Measurements from ENCODE around the gene NAPB. TPM values are rescaled to one million over a fixed set of nuclear protein-coding genes. Genes with fewer than 3 reads are reported as not detected.

Gene NAPB
- total and polyA plus RNA-seq, 10 of the 15 experiments (the other 5 are each of a cell fraction or from before 2014, with no cell fraction given): 2.1 to 15.9 (median 7.2) TPM

DNA sequence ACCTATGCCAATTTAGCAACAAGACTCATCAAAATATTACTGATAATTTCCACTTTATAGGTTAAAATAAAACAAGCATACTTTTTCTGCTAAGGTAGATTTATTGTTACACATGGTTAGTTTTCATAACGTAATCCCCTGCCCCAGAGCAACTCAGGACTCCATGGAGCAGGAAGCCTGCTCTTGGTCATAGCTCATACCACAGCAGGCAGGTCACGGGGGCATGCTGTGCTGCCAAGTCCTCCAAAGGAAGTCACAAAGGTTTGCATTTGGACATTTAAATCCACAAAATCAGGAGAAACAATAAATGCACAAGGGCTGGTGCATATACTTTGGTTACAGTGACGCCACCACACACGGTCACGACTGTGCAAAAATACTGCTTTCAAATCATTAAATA is 46.8 kb downstream of the NAPB start:
- TF ChIP-seq SMARCA5 (IDR thresholded peaks at IDR 0.05) (no peak), CREB1 (IDR thresholded peaks at IDR 0.05; ENCODE audit: low read depth) (no peak), NFXL1 (IDR thresholded peaks at IDR 0.05; ENCODE audit: borderline replicate concordance) (no peak), POU2F2 (IDR thresholded peaks at IDR 0.05; ENCODE audit: borderline replicate concordance, low read depth, low read length) (no peak), CHD2 (IDR thresholded peaks at IDR 0.05; ENCODE audit: borderline replicate concordance, low read depth, low read length) (no peak), SMAD5 (IDR thresholded peaks at IDR 0.05; ENCODE audit: low read depth) (no peak), FOS (IDR thresholded peaks at IDR 0.05; ENCODE audit: borderline replicate concordance, extremely low read depth, insufficient read length) (no peak), NR2C2 (IDR thresholded peaks at IDR 0.05; ENCODE audit: borderline replicate concordance, control insufficient read depth, insufficient read length, low read depth) (no peak), FOXM1 (IDR thresholded peaks at IDR 0.05; ENCODE audit: low read depth, low read length) (no peak), STAT1 (conservative IDR thresholded peaks at IDR 0.05) (no peak), SMAD1 (IDR thresholded peaks at IDR 0.05; ENCODE audit: low read depth, partially characterized antibody) (no peak), DPF2 (IDR thresholded peaks at IDR 0.05) (no peak), RCOR1 (conservative IDR thresholded peaks at IDR 0.05; ENCODE audit: low read depth, low read length) (no peak), RB1 (IDR thresholded peaks at IDR 0.05; ENCODE audit: borderline replicate concordance) (no peak), ZNF384 (IDR thresholded peaks at IDR 0.05; ENCODE audit: borderline replicate concordance, low read depth, low read length) (no peak), NRF1 (conservative IDR thresholded peaks at IDR 0.05; ENCODE audit: low read depth, low read length) (no peak), BCL11A (IDR thresholded peaks at IDR 0.05; ENCODE audit: low read depth, low read length) (no peak)
- TF ChIP-seq, protein P1, sequence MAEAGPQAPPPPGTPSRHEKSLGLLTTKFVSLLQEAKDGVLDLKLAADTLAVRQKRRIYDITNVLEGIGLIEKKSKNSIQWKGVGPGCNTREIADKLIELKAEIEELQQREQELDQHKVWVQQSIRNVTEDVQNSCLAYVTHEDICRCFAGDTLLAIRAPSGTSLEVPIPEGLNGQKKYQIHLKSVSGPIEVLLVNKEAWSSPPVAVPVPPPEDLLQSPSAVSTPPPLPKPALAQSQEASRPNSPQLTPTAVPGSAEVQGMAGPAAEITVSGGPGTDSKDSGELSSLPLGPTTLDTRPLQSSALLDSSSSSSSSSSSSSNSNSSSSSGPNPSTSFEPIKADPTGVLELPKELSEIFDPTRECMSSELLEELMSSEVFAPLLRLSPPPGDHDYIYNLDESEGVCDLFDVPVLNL (IDR thresholded peaks at IDR 0.05; ENCODE audit: low read depth, low read length): no peak
- TF ChIP-seq, protein P2, sequence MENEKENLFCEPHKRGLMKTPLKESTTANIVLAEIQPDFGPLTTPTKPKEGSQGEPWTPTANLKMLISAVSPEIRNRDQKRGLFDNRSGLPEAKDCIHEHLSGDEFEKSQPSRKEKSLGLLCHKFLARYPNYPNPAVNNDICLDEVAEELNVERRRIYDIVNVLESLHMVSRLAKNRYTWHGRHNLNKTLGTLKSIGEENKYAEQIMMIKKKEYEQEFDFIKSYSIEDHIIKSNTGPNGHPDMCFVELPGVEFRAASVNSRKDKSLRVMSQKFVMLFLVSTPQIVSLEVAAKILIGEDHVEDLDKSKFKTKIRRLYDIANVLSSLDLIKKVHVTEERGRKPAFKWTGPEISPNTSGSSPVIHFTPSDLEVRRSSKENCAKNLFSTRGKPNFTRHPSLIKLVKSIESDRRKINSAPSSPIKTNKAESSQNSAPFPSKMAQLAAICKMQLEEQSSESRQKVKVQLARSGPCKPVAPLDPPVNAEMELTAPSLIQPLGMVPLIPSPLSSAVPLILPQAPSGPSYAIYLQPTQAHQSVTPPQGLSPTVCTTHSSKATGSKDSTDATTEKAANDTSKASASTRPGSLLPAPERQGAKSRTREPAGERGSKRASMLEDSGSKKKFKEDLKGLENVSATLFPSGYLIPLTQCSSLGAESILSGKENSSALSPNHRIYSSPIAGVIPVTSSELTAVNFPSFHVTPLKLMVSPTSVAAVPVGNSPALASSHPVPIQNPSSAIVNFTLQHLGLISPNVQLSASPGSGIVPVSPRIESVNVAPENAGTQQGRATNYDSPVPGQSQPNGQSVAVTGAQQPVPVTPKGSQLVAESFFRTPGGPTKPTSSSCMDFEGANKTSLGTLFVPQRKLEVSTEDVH (IDR thresholded peaks at IDR 0.05; ENCODE audit: low read depth, partially characterized antibody): no peak
- TF ChIP-seq, protein P3, sequence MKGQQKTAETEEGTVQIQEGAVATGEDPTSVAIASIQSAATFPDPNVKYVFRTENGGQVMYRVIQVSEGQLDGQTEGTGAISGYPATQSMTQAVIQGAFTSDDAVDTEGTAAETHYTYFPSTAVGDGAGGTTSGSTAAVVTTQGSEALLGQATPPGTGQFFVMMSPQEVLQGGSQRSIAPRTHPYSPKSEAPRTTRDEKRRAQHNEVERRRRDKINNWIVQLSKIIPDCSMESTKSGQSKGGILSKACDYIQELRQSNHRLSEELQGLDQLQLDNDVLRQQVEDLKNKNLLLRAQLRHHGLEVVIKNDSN (IDR thresholded peaks at IDR 0.05; ENCODE audit: borderline replicate concordance, extremely low read length, insufficient read depth, low read depth, low read length): no peak

More for the DNA sequence above, 46.8 kb downstream of the NAPB start:
- Histone ChIP-seq H3K27me3 (replicated peaks in 1 of 2; ENCODE audit: control insufficient read depth in 2 of 2, insufficient read depth in 2 of 2, low read length in 1 of 2) (no peaks in the 10 kb centered on the region), H3K9me3 (replicated peaks; ENCODE audit: control insufficient read depth, insufficient read depth, low read length) (no peaks in the 10 kb centered on the region), H3K27ac (ENCODE audit: control insufficient read depth, insufficient read depth) (no peak overlapping the region), H3K4me2 (ENCODE audit: control insufficient read depth, insufficient read depth) (no peak overlapping the region), H3K36me3 (ENCODE audit: control insufficient read depth in 2 of 2, insufficient read depth in 2 of 2, low read length in 1 of 2) (peaks cover 13 to 38% of the 10 kb centered on the region in 2 experiments), H4K20me1 (ENCODE audit: control insufficient read depth, insufficient read depth) (no peaks in the 10 kb centered on the region), H3K79me2 (ENCODE audit: control insufficient read depth, insufficient read depth, low read length) (no peaks in the 10 kb centered on the region; the same call in 1 of the 2 replicates), H3K9ac (ENCODE audit: control insufficient read depth, insufficient read depth, low read length) (no peak overlapping the region), H3K4me3 (no peak overlapping the region), H2AFZ (ENCODE audit: control insufficient read depth, low read depth, low read length) (no peak overlapping the region), H3K4me1 (ENCODE audit: control insufficient read depth, insufficient read depth, low read length) (no peaks in the 10 kb centered on the region)
- SMC1A ChIA-PET (ENCODE audit: uncharacterized antibody, unreplicated experiment): interaction anchor here (0.8 to 1.3 kb wide), 2 partner anchors 10 to 32 kb away, joined by 3 read pairs; no protein-coding TSS in a partner anchor
- in situ Hi-C loops (cut with MboI): loop anchor here (25.0 kb wide), 2 partner anchors 1688 to 1888 kb away; partner anchors contain the start of gene ACSS1
- ATAC-seq (no peak), FAIRE-seq (no peak), DNase-seq (ENCODE audit: low read depth, low spot score) (no peak)
- 65% methylated on average over 5 of the region's 5 CpGs for WGBS (ENCODE audit: insufficient coverage, insufficient replicate concordance, low lambda C conversion rate, missing lambda C conversion rate)
- BruUV-seq (replicated peaks): no TSS peak
- POLR2A ChIA-PET: no interaction called here
- CTCF ChIA-PET: interaction anchor here (0.9 kb wide), 1 partner anchor 40 kb away, joined by 3 read pairs; no protein-coding TSS in a partner anchor
- intact Hi-C loops (cut with micrococcal nuclease; ENCODE audit: unreplicated experiment): no loop called here
- RAD21 ChIA-PET (ENCODE audit: unreplicated experiment): no interaction called here

Data from GM12878 (cell line).